ENCODE measurements around the gene DUSP23. TPM values are rescaled to one million over a fixed set of nuclear protein-coding genes. Genes with fewer than 3 reads are reported as not detected.

DUSP23 gene
- total RNA-seq, 1 experiment from 2014 or later: 20.4 TPM

- H2AFZ ChIP-seq (ENCODE audit: low read length): no peak overlapping the region
- ChIA-PET CTCF (no interaction called here), POLR2A (ENCODE audit: unreplicated experiment) (no interaction called here)
- no peaks in the 10 kb centered on the region for H4K20me1 ChIP-seq (ENCODE audit: low read length)
- no TSS peak for BruUV-seq (replicated peaks)
- H3K27me3 ChIP-seq (ENCODE audit: low read length): peaks cover 42% of the 10 kb centered on the region
- H3F3A ChIP-seq (ENCODE audit: low read length, unreplicated experiment): no peaks in the 10 kb centered on the region
- peaks cover 6% of the 10 kb centered on the region; the same call in 1 of the 2 replicates for H3K4me1 ChIP-seq (ENCODE audit: insufficient read depth, low read length)
- H3K4me3 ChIP-seq (ENCODE audit: low read length): no peak overlapping the region
- no peak for DNase-seq
- H3K9ac ChIP-seq (ENCODE audit: low read length): no peak overlapping the region
- no peaks in the 10 kb centered on the region for H3K79me2 ChIP-seq (ENCODE audit: low read length)
- no peaks in the 10 kb centered on the region for H3K36me3 ChIP-seq (ENCODE audit: low read depth, low read length)
- no peaks in the 10 kb centered on the region for H3K9me2 ChIP-seq (replicated peaks; ENCODE audit: low read length)
- intact Hi-C loops (cut with micrococcal nuclease): no loop called here
- H3K9me3 ChIP-seq (ENCODE audit: low read length): no peaks in the 10 kb centered on the region
- H3K27ac ChIP-seq (ENCODE audit: low read length): no peak overlapping the region
- H3K4me2 ChIP-seq (ENCODE audit: low read length): no peak overlapping the region
- no peak for ATAC-seq
- TF ChIP-seq EZH2 (IDR thresholded peaks at IDR 0.05; ENCODE audit: low read length, unreplicated experiment): no peak
- no peak for TF ChIP-seq EZH2phosphoT487 (IDR thresholded peaks at IDR 0.05; ENCODE audit: borderline replicate concordance, low read length)
- no peak for TF ChIP-seq CTCF (conservative IDR thresholded peaks at IDR 0.05; ENCODE audit: low read depth, low read length)
These were observed 14.8 kb downstream of the DUSP23 start for GRCh38 chr1:159795534-159795933.

DNA sequence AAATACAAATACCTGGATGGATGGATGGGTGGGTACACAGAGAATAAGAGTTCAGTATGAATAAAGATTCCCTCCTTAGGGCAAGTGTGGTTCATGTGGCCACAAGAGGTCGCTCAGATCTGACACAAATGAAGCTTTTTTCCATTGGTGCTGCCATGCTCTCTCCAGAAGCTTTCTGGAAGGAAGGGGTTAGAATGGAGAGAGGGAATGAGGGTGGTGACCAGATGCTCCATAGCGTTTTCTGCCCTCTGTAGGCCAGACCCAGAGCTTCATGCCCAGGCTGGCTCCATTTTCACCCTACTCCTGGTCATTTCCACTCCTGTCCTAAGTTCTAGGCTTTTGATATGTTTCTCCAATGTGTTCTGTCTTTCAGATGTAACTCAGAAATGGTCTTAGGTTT lies 18.1 kb downstream of the DUSP23 start:
- no TSS peak for BruUV-seq (replicated peaks)
- Histone ChIP-seq H3K27ac (ENCODE audit: low read length) (no peak overlapping the region), H3F3A (ENCODE audit: low read length, unreplicated experiment) (no peaks in the 10 kb centered on the region), H3K27me3 (ENCODE audit: low read length) (peaks cover 33% of the 10 kb centered on the region), H4K20me1 (ENCODE audit: low read length) (no peaks in the 10 kb centered on the region), H3K4me1 (ENCODE audit: insufficient read depth, low read length) (peaks cover 3% of the 10 kb centered on the region; the same call in 1 of the 2 replicates), H3K36me3 (ENCODE audit: low read depth, low read length) (no peaks in the 10 kb centered on the region), H2AFZ (ENCODE audit: low read length) (0 out of 2 replicates have a peak overlapping the region, but pooled peaks have one; percentile 3), H3K9me3 (ENCODE audit: low read length) (no peaks in the 10 kb centered on the region), H3K4me3 (ENCODE audit: low read length) (no peak overlapping the region), H3K9me2 (replicated peaks; ENCODE audit: low read length) (no peaks in the 10 kb centered on the region), H3K79me2 (ENCODE audit: low read length) (no peaks in the 10 kb centered on the region), H3K4me2 (ENCODE audit: low read length) (no peak overlapping the region), H3K9ac (ENCODE audit: low read length) (no peak overlapping the region)
- POLR2A ChIA-PET (ENCODE audit: unreplicated experiment): no interaction called here
- intact Hi-C loops (cut with micrococcal nuclease): loop anchor here (1.0 to 2.0 kb wide), 6 partner anchors 18 to 208 kb away; partner anchors contain the start of genes DUSP23 and IGSF9
- ATAC-seq (peak; percentile 94), DNase-seq (peak; percentile 92)
- no peak for TF ChIP-seq EZH2phosphoT487 (IDR thresholded peaks at IDR 0.05; ENCODE audit: borderline replicate concordance, low read length)
- TF ChIP-seq CTCF (conservative IDR thresholded peaks at IDR 0.05; ENCODE audit: low read depth, low read length): peak; percentile 98
- CTCF ChIA-PET: interaction anchor here (0.6 to 2.9 kb wide), 12 partner anchors 13 to 670 kb away, joined by 3 to 105 read pairs (median 3); partner anchors contain the start of gene DUSP23

DNA sequence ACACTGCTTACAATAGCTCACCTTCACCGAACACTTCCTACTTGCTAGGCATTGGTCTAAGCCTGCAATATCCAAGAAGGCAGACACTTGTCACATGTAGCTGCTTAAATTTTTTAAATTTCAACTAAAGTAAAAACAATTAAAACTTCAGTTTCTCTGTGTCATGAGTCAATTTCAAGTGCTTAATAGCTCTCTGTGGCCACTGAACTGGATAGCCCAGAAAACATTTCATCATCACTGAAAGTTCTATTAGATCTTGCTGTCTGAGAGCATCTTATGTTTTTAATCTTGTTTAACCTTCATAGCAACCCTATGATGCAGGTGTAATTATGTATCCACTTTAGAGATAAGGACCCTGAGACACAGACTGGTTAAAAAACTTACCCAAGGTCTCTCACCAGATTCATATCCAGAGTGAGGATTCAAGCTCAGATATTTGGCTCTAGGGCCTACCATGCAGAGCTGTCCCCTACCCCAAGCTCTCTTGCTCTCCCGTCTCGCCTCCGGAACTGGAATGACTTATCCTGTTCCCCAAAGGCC lies 18.8 kb downstream of the DUSP23 start:
- ATAC-seq: no peak

More for the DNA sequence above, 18.8 kb downstream of the DUSP23 start:
- peaks cover 5% of the 10 kb centered on the region; the same call in 1 of the 2 replicates for H3K4me1 ChIP-seq (ENCODE audit: insufficient read depth, low read length)
- intact Hi-C loops (cut with micrococcal nuclease): loop anchor here (1.0 to 2.0 kb wide), 5 partner anchors 17 to 208 kb away; partner anchors contain the start of gene IGSF9
- CTCF ChIA-PET: interaction anchor here (0.6 to 2.9 kb wide), 9 partner anchors 13 to 452 kb away, joined by 3 to 105 read pairs (median 3); partner anchors contain the start of gene DUSP23
- no peaks in the 10 kb centered on the region for H3K36me3 ChIP-seq (ENCODE audit: low read depth, low read length)
- H3K4me3 ChIP-seq (ENCODE audit: low read length): no peak overlapping the region
- H2AFZ ChIP-seq (ENCODE audit: low read length): 0 out of 2 replicates have a peak overlapping the region, but pooled peaks have one; percentile 3
- no TSS peak for BruUV-seq (replicated peaks)
- H4K20me1 ChIP-seq (ENCODE audit: low read length): no peaks in the 10 kb centered on the region
- H3K9ac ChIP-seq (ENCODE audit: low read length): no peak overlapping the region
- no peaks in the 10 kb centered on the region for H3K79me2 ChIP-seq (ENCODE audit: low read length)
- POLR2A ChIA-PET (ENCODE audit: unreplicated experiment): no interaction called here
- no peaks in the 10 kb centered on the region for H3F3A ChIP-seq (ENCODE audit: low read length, unreplicated experiment)
- peaks cover 31% of the 10 kb centered on the region for H3K27me3 ChIP-seq (ENCODE audit: low read length)
- H3K27ac ChIP-seq (ENCODE audit: low read length): no peak overlapping the region
- no peak overlapping the region for H3K4me2 ChIP-seq (ENCODE audit: low read length)
- no peaks in the 10 kb centered on the region for H3K9me3 ChIP-seq (ENCODE audit: low read length)
- no peak for DNase-seq
- no peak for TF ChIP-seq EZH2phosphoT487 (IDR thresholded peaks at IDR 0.05; ENCODE audit: borderline replicate concordance, low read length)
- no peak for TF ChIP-seq EZH2 (IDR thresholded peaks at IDR 0.05; ENCODE audit: low read length, unreplicated experiment)
- no peak for TF ChIP-seq CTCF (conservative IDR thresholded peaks at IDR 0.05; ENCODE audit: low read depth, low read length)
- no peaks in the 10 kb centered on the region for H3K9me2 ChIP-seq (replicated peaks; ENCODE audit: low read length)

Measured in PC-3 (cell line).